Bone marrow (tissue), 2 donors: ENCODE data around the gene GUCA2A.

ENCODE experiments used
- DNase-seq, 2 donors: peaks; one replicate each; lab custom pipeline; 2025; lab: John Stamatoyannopoulos, UW

The GUCA2A gene

DNA sequence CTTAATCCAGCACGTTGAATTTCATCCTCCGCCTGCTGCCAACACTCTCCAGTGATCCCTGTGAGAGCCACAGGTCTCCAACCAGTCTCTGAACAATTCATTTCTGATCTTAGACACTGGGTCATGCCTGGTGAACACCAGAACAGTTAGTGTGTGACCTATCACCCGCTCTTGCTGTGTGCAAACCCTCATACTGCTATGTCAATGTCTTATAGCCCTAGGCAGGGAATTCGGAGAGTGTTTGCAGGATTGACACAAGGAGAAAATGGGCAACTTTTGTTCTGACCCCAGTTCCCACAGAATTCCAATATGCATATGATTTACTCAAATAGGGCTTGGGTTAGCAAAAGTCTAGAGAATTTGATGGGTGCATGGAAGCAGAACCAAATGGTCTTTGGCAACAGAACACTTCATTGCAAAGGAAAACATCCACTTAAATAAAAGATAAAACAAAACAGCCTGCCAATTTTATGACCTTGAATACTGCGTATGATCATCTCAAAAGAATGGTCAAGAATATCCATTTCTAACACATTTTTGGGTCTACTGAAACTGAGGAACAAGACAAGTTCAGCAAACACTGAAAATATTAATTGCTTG lies 34.4 kb downstream of the GUCA2A start:
- no peak for DNase-seq

DNA sequence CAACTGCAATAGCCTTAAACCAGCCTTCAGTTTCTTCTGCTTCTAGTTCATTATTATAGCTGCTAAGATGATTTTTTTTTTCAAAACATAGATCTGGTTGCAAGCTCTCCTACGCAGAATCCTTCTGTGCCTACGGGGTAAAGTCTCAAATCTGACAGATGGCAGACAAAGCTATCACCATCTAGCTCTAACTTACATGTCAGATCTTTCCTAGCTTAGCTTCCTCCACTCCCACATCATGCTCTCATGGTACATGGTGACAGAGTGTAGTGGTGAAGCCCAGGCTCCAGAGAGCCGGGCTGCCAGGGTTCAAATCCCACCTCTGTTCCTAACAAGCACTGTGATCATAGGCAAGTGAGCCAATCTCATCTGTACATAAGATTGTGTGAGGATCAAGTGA lies 35.6 kb downstream of the GUCA2A start:
- no peak for DNase-seq

DNA sequence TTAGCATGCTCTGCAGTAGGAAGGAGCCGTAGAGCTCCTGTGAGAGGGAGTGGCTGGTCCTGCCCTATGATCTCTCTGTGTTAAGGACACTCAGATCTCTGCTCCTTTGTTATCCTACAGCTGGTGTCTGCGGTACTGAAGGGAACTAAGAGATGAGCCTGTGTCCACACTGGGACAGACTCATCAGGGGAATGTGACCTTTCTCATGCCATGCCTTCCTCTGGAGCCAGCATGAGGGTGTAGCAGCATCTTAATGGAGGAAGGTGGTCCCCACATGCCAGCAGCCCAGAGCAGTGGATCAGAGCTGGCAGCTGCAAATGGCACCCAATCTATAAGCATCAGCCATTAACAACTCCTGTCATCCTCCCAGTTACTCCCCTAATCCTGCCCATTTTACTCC lies 36.0 kb downstream of the GUCA2A start:
- DNase-seq: no peak

DNA sequence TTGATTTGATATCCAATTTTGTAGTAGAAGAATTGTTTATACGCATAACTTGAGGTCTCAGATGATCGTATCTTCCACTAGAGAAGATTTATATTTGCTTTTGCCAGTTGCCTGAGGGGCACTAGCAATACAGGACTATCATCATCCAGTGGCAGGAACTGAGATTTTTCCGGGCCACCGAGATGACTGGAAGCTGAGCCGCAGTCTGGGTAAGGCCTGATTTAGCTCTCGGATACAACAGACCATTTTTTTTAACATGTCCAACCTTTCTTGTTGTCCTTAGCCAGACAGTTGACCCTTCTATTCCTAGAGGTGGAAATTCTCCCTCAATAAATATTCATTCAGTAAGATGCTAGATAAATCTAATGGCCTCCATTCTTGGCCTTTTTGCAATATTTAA lies 36.8 kb downstream of the GUCA2A start:
- no peak for DNase-seq

DNA sequence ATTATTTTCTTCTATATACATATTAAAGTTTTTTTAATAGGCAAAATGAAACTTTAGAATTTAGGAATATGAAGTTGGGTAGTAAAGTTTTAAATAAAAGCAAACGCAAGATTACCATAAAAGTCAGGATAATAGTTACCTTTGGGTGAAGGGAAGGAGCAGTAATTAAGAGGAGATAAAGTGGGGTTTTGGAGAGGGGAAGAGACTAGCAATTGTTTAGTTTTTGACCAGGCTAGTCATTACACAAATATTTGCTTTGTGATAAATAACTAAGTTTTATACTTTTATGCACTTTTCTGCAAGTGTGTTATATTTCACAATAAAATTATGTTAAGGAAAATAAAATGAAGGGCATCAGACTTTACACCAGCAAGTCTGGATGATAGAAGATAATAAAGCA lies 39.0 kb downstream of the GUCA2A start:
- DNase-seq: no peak

DNA sequence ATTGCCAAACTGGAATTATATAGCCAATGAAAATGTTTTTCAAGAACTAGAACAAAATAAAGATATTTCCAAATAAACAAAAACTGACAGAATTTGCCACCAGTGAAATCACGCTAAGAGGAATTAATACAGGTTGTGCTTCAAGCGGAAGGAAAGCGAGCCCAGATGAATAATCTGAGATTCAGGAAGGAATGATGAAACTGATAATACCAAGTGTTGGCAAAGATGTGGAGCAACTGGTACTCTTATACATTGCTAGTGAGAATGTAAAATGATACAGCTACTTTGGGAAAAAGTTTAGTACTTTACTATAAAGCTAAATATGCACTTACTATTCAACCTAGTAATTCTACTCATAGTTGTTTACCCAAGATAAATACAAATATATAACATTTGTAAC lies 42.1 kb downstream of the GUCA2A start:
- DNase-seq: no peak

DNA sequence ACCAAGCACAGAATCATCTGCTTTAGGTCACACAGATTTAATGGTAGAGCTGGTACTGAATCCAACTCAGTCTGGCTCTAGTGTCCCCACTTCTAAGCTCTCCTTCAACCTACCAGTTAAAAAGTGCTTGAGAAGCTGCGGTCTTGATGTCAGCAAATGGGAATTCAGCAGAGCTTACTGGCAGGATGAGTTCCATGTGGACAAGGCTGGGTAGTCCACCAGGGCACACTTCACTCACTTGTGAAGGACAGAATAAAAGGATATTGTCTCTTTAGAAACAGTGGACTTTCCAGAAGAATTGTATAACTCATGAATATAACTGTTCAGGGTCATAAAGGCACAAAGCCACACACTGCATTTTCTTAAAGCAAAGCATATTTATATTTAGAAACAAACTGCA lies 46.4 kb downstream of the GUCA2A start:
- DNase-seq: no peak

DNA sequence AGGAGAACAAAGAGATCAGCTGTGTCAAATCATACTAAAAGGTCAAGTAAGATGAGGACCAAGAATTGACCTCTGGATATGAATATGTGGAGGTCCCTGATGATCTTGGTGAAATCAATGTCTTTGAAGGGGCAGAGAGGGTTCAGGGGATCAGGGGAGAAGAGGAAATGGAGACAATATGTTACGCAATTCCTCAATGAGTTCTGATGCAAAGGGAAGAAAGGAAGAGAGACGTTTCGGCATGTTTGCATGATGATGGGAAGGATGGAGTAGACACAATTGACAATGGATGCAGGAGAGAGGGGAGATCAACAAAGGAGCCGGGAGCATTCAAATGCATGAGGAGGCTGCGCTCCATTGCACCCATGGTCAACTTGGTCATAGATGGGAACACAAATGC lies 47.3 kb downstream of the GUCA2A start:
- no peak for DNase-seq

DNA sequence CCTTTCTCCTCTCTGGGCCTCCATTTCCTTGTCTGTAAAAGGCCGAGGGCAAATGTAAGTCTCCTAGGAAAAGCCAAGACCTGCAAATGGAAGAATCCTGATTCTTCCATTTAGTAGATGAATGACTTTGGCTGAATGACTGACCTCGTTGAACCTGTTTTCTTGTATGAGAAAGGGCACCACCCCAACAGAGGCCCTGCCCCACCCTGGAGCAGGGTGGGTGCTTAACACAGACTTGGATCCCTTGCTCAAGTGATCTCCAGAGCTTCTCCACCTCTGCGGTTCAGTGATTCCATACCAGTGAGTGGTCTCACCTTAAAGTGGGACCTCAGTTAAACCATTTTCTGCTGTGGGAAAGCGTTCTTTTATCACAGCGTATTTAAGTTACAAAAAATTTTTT lies 50.3 kb downstream of the GUCA2A start:
- no peak for DNase-seq
